Measurements from ENCODE around the gene TNFRSF1A. TPM values are rescaled to one million over a fixed set of nuclear protein-coding genes. Genes with fewer than 3 reads are reported as not detected.

TNFRSF1A gene
- polyA plus RNA-seq, 1 experiment: 217 TPM

- ChIA-PET POLR2A (interaction anchor here (1.0 kb wide), 1 partner anchor 27 kb away, joined by 3 read pairs; no protein-coding TSS in a partner anchor), CTCF (interaction anchor here (0.8 to 1.4 kb wide), 5 partner anchors 9 to 46 kb away, joined by 3 to 4 read pairs (median 3); no protein-coding TSS in a partner anchor)
- H3K27me3 ChIP-seq (ENCODE audit: control insufficient read depth, insufficient read depth, low read length): no peaks in the 10 kb centered on the region
- DNase-seq (ENCODE audit: low read depth): no peak
- no peak overlapping the region for H3K4me3 ChIP-seq (ENCODE audit: low read depth, low read length)
- H3K36me3 ChIP-seq (ENCODE audit: control insufficient read depth, insufficient read depth, low read length): no peaks in the 10 kb centered on the region
- no peak for TF ChIP-seq CTCF (IDR thresholded peaks at IDR 0.05; ENCODE audit: insufficient read depth, low read depth, low read length)
Observed at GRCh38 chr12:6370576-6370935, 28.7 kb upstream of the TNFRSF1A start.

- POLR2A ChIA-PET: interaction anchor here (1.0 kb wide), 1 partner anchor 26 kb away, joined by 3 read pairs; no protein-coding TSS in a partner anchor
- Histone ChIP-seq H3K4me3 (ENCODE audit: low read depth, low read length) (no peak overlapping the region), H3K36me3 (ENCODE audit: control insufficient read depth, insufficient read depth, low read length) (no peaks in the 10 kb centered on the region), H3K27me3 (ENCODE audit: control insufficient read depth, insufficient read depth, low read length) (no peaks in the 10 kb centered on the region)
- CTCF ChIA-PET: interaction anchor here (0.7 to 1.4 kb wide), 4 partner anchors 10 to 31 kb away, joined by 3 read pairs; no protein-coding TSS in a partner anchor
- no peak for TF ChIP-seq CTCF (IDR thresholded peaks at IDR 0.05; ENCODE audit: insufficient read depth, low read depth, low read length)
- no peak for DNase-seq (ENCODE audit: low read depth)
Observed at GRCh38 chr12:6369916-6370575, 28.2 kb upstream of the TNFRSF1A start.

- POLR2A ChIA-PET: no interaction called here
- no peak for DNase-seq (ENCODE audit: low read depth)
- H3K4me3 ChIP-seq (ENCODE audit: low read depth, low read length): no peak overlapping the region
- no peaks in the 10 kb centered on the region for H3K36me3 ChIP-seq (ENCODE audit: control insufficient read depth, insufficient read depth, low read length)
- H3K27me3 ChIP-seq (ENCODE audit: control insufficient read depth, insufficient read depth, low read length): no peaks in the 10 kb centered on the region
- no peak for TF ChIP-seq CTCF (IDR thresholded peaks at IDR 0.05; ENCODE audit: insufficient read depth, low read depth, low read length)
- CTCF ChIA-PET: no interaction called here
Observed at GRCh38 chr12:6368906-6369525, 27.1 kb upstream of the TNFRSF1A start.

- DNase-seq (ENCODE audit: low read depth): no peak
- no peak for TF ChIP-seq CTCF (IDR thresholded peaks at IDR 0.05; ENCODE audit: insufficient read depth, low read depth, low read length)
- no peaks in the 10 kb centered on the region for H3K27me3 ChIP-seq (ENCODE audit: control insufficient read depth, insufficient read depth, low read length)
- no peak overlapping the region for H3K4me3 ChIP-seq (ENCODE audit: low read depth, low read length)
- ChIA-PET CTCF (interaction anchor here (0.9 kb wide), 1 partner anchor 16 kb away, joined by 3 read pairs; no protein-coding TSS in a partner anchor), POLR2A (no interaction called here)
- no peaks in the 10 kb centered on the region for H3K36me3 ChIP-seq (ENCODE audit: control insufficient read depth, insufficient read depth, low read length)
Observed at GRCh38 chr12:6367969-6368892, 26.4 kb upstream of the TNFRSF1A start.

Data from BJ (cell line).